Activated naive CD4-positive, alpha-beta T cell treated with anti-CD3 and anti-CD28 coated beads, Interleukin-2, amount 10 ng/mL, durations not matched to agents 5 hours and 36 hours (primary cell): ENCODE data around the gene MCU. TPM values are rescaled to one million over a fixed set of nuclear protein-coding genes. Genes with fewer than 3 reads are reported as not detected.

ENCODE experiments used
- microRNA-seq: library from miRNA; unstranded; fragments of <30 nt; microRNA quantifications from one replicate; pipeline ENCODE4 v1.2.0, GENCODE V29; 2022; ENCODE audit warnings: borderline microRNAs expressed, borderline replicate concordance
- total RNA-seq, 2 experiments: library from RNA; stranded (reverse); gene quantifications; one replicate each; pipeline ENCODE4 v1.2.3, GENCODE V29; 2021

Gene MCU
- 10 to 100 TPM; 11.2 to 11.6 TPM for total RNA-seq

GRCh38 chr10:72691863-72692743 is at the start of gene MCU:
Gene MCU (plus strand): TSS chr10:72692143. CDS start chr10:72692152, 9 bp downstream.

GRCh38 chr10:72893136-72893798 is 201.3 kb downstream of the MCU start, which contains the start of gene OIT3:
Gene OIT3 (plus strand): TSS chr10:72893739. CDS start chr10:72893799, 60 bp downstream.

Small RNA genes lying within 50 kb of the gene (microRNA-seq; reads per million reads assigned to microRNA genes)
- 0.63 reads per million for gene MIR4676

Other genes starting within 250 kb of the MCU start
- 10 to 100 TPM; 23.9 to 29.9 TPM for gene MICU1, start 66.1 kb upstream of the MCU start, total RNA-seq
- gene OIT3, start 201.6 kb downstream of the MCU start, total RNA-seq, result not detected